HEK293T (cell line): Measurements from ENCODE around the gene LRRIQ3.

Experiments
- CTCF ChIA-PET: fragments of 350-600 bp; formaldehyde crosslinking; extraction: SDS; loops from one replicate; lab custom pipeline; 2021; ENCODE audit warnings: antibody characterized with exemption, inconsistent platforms; lab: Yijun Ruan, JAX
- POLR2A ChIA-PET: fragments of 350-600 bp; formaldehyde crosslinking; extraction: SDS; loops from one replicate; lab custom pipeline; 2020; ENCODE audit warnings: antibody characterized with exemption, inconsistent platforms; lab: Yijun Ruan, JAX
- DNase-seq: peaks from one replicate; pipeline ENCODE4 v3.0.0; 2012; ENCODE audit warnings: mixed read lengths; ENCODE audit errors: extremely low spot score
- ARNT ChIP-seq: fragments of 450-650 bp; IDR thresholded peaks from 2 replicates; pipeline ENCODE4 v1.6.1; 2017; ENCODE audit warnings: mild to moderate bottlenecking
- BHLHE40 ChIP-seq: fragments of 450-650 bp; IDR thresholded peaks from 2 replicates; pipeline ENCODE4 v1.6.1; 2016; ENCODE audit warnings: mild to moderate bottlenecking, moderate library complexity, borderline replicate concordance
- CTBP1 ChIP-seq: fragments of 450-650 bp; IDR thresholded peaks from 2 replicates; pipeline ENCODE4 v1.6.1; 2016; ENCODE audit warnings: borderline replicate concordance
- ELF4 ChIP-seq: fragments of 450-650 bp; IDR thresholded peaks from 2 replicates; pipeline ENCODE4 v1.6.1; 2017; ENCODE audit warnings: antibody characterized with exemption
- FOXA1 ChIP-seq: fragments of 450-650 bp; IDR thresholded peaks from 2 replicates; pipeline ENCODE4 v1.6.1; 2016; ENCODE audit warnings: mild to moderate bottlenecking
- FOXK2 ChIP-seq: fragments of 450-650 bp; IDR thresholded peaks from 2 replicates; pipeline ENCODE4 v1.6.1; 2016; ENCODE audit warnings: mild to moderate bottlenecking
- FOXM1 ChIP-seq: fragments of 450-650 bp; IDR thresholded peaks from 2 replicates; pipeline ENCODE4 v1.6.1; 2017; ENCODE audit warnings: mild to moderate bottlenecking, borderline replicate concordance
- HDGF ChIP-seq: fragments of 450-650 bp; IDR thresholded peaks from 2 replicates; pipeline ENCODE4 v1.6.1; 2017; ENCODE audit warnings: antibody characterized with exemption, borderline replicate concordance
- L3MBTL2 ChIP-seq: fragments of 450-650 bp; conservative IDR thresholded peaks from 2 replicates; pipeline ENCODE4 v1.6.1; 2016; ENCODE audit warnings: mild to moderate bottlenecking
- LEF1 ChIP-seq: fragments of 450-650 bp; IDR thresholded peaks from 2 replicates; pipeline ENCODE4 v1.6.1; 2017; ENCODE audit warnings: mild to moderate bottlenecking, borderline replicate concordance
- NFRKB ChIP-seq: fragments of 450-650 bp; IDR thresholded peaks from 2 replicates; pipeline ENCODE4 v1.6.1; 2016; ENCODE audit warnings: mild to moderate bottlenecking, moderate library complexity
- SP1 ChIP-seq: fragments of 450-650 bp; IDR thresholded peaks from 2 replicates; pipeline ENCODE4 v1.6.1; 2017
- SUZ12 ChIP-seq: fragments of 450-650 bp; IDR thresholded peaks from 2 replicates; pipeline ENCODE4 v1.6.1; 2016; ENCODE audit warnings: mild to moderate bottlenecking
- TARDBP ChIP-seq: fragments of 450-650 bp; IDR thresholded peaks from 2 replicates; pipeline ENCODE4 v1.6.1; 2016
- ZNF384 ChIP-seq: fragments of 450-650 bp; IDR thresholded peaks from 2 replicates; pipeline ENCODE4 v1.6.1; 2016
- TF ChIP-seq, protein P1 (sequence below): fragments of 450-650 bp; IDR thresholded peaks from 2 replicates; pipeline ENCODE4 v1.6.1; 2016

The LRRIQ3 gene

DNA sequence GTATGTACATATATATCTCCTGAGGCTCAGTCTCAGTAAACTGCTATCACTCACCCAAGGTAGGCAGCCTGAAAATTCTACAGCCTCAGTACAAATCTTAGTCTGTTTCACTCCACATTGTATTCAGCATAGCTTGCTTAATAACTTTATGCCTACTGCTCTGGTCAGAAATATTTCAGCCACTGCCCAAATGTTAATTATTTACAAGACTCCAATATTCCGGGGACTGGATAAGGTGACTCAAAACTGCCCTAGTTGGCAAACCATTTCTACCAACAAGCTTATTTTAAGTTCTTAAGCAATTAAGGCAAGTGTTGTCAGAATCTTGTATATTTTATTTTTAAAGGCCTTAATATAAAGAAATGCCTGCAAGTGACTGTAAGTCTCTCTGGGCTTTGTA, 114.8 kb downstream of the LRRIQ3 start:
- CTCF ChIA-PET, result no interaction called here
- POLR2A ChIA-PET, result no interaction called here
- DNase-seq, result no peak
- no peak for TF ChIP-seq ELF4
- TF ChIP-seq LEF1, result no peak
- no peak for TF ChIP-seq SUZ12
- TF ChIP-seq SP1, result no peak
- no peak for TF ChIP-seq CTBP1
- TF ChIP-seq ZNF384, result no peak
- TF ChIP-seq TARDBP, result no peak
- TF ChIP-seq FOXK2, result no peak
- TF ChIP-seq, protein P1, sequence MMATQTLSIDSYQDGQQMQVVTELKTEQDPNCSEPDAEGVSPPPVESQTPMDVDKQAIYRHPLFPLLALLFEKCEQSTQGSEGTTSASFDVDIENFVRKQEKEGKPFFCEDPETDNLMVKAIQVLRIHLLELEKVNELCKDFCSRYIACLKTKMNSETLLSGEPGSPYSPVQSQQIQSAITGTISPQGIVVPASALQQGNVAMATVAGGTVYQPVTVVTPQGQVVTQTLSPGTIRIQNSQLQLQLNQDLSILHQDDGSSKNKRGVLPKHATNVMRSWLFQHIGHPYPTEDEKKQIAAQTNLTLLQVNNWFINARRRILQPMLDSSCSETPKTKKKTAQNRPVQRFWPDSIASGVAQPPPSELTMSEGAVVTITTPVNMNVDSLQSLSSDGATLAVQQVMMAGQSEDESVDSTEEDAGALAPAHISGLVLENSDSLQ, result no peak
- no peak for TF ChIP-seq FOXM1
- TF ChIP-seq ARNT, result no peak

DNA sequence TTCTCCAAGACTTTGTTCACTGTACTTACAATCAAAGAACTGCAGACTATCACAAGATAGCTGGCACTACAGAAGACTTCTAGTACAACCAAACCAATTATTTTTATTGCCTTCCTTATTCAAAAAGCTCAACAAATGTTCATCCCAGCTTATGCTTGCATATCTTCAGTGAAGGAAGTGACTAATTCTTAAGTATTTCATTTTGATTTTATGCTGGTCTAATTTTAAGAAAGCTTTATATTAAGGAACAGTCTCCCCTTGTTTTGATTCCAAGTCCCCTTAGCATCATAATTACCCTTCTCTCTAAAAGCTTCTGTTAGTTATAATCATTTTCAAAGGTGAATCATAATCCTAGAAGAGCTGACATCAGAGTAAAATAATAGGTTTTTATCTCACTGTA, 132.9 kb downstream of the LRRIQ3 start:
- ChIA-PET POLR2A (no interaction called here), CTCF (no interaction called here)
- TF ChIP-seq ARNT, result no peak
- no peak for TF ChIP-seq CTBP1
- TF ChIP-seq ELF4, result no peak
- no peak for DNase-seq

DNA sequence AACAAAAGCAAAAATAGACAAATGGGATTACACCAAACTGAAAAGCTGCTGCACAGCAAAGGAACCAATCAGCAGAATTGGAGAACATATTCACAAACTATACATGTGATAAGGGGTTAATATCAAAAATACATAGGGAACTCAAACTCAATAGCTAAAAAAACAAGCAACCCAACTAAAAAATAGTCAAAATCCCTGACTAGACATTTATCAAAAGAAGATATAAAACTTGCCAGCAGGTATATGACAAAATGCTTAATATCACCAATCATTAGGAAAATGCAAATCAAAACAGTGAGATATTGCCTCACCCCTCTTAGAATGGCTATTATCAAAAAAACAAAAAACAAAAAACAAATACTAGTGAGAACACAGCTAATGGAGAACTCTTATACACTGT, 140.3 kb downstream of the LRRIQ3 start:
- DNase-seq, result no peak
- CTCF ChIA-PET, result no interaction called here
- no peak for TF ChIP-seq ELF4
- no peak for TF ChIP-seq ARNT
- no peak for TF ChIP-seq FOXM1
- no peak for TF ChIP-seq NFRKB
- TF ChIP-seq LEF1, result no peak
- no peak for TF ChIP-seq SUZ12
- no peak for TF ChIP-seq CTBP1
- no peak for TF ChIP-seq FOXK2
- TF ChIP-seq, protein P1, result no peak
- TF ChIP-seq BHLHE40, result no peak
- TF ChIP-seq TARDBP, result no peak
- TF ChIP-seq ZNF384, result no peak
- TF ChIP-seq HDGF, result no peak
- no peak for TF ChIP-seq L3MBTL2
- no peak for TF ChIP-seq FOXA1
- POLR2A ChIA-PET, result no interaction called here

DNA sequence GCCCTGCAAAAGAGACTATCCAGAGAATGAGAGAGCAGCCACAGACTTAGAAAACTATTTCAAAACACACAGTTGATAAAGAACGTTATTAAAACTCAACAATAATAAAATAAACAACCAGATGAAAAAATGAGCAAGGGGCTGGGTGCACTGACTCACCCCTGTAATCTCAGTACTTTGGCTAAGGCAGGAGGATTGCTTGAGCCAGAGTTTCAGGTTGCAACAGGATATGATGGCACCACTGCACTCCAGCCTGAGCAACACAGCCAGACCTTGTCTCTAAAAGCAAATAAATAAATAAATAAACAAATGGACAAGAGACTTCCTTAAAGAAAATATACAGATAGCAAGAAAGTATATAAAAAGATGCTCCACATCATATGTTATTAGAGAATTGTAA, 144.6 kb downstream of the LRRIQ3 start:
- CTCF ChIA-PET, result no interaction called here
- TF ChIP-seq NFRKB (no peak), FOXK2 (no peak), ARNT (no peak), SUZ12 (no peak), HDGF (no peak)
- POLR2A ChIA-PET, result no interaction called here
- no peak for DNase-seq

DNA sequence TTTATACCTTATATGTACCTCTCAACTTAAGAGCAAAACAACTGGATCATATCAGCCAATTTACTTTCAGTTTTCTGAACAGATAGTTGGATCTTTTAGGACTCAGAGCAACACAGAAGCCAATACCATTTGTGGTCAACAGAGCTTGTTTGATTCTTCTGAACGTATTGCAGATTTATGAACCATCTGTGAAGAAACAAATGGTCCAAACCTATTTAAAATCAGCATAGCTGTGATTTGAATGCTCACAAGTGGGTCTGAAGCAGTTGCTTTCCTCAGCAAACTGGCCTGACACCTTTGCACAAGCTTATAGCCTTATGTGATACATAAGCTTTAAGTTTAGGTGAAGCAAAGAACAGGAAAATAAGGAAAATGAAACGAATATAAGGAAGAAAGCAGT, 147.6 kb downstream of the LRRIQ3 start:
- TF ChIP-seq, protein P1, result no peak
- TF ChIP-seq FOXK2, result no peak
- no peak for TF ChIP-seq L3MBTL2
- no peak for TF ChIP-seq LEF1
- TF ChIP-seq ZNF384, result no peak
- no peak for TF ChIP-seq ELF4
- no peak for TF ChIP-seq HDGF
- TF ChIP-seq FOXA1, result no peak
- TF ChIP-seq SUZ12, result no peak
- TF ChIP-seq SP1, result no peak
- no peak for TF ChIP-seq FOXM1
- no peak for TF ChIP-seq ARNT
- TF ChIP-seq TARDBP, result no peak
- no peak for TF ChIP-seq CTBP1
- TF ChIP-seq BHLHE40, result no peak
- TF ChIP-seq NFRKB, result no peak
- no peak for DNase-seq
- POLR2A ChIA-PET, result no interaction called here
- CTCF ChIA-PET, result no interaction called here

DNA sequence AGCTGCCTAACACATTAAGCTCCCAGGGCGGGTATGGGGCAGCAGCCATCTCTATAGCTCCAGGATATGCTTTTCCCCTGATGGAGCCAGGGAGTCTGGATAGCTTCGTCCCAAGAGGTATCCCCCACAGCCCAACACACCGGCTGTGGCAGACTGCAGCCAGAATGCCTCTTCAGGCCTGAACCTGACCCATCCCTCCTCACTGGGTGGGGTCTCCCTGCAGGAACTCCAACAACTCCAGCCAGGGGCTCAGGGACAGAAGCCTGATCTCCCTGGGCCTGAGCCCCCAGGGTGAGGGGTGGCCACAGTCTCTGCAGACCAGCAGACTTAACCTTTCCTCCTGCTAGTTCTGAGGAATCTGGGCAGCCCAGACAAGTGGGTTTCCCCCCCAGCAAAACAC, 159.9 kb downstream of the LRRIQ3 start:
- POLR2A ChIA-PET, result no interaction called here
- TF ChIP-seq ARNT (no peak), SUZ12 (no peak), LEF1 (no peak), L3MBTL2 (no peak), SP1 (no peak), TARDBP (no peak), ZNF384 (no peak), BHLHE40 (no peak), FOXK2 (no peak), CTBP1 (no peak), ELF4 (no peak), HDGF (no peak), NFRKB (no peak)
- TF ChIP-seq, protein P1, result no peak

More for the DNA sequence above, 159.9 kb downstream of the LRRIQ3 start:
- no peak for DNase-seq
- CTCF ChIA-PET, result no interaction called here
